Sigmoid colon (tissue), 7 donors: ENCODE data around the gene GABRR2. TPM values are rescaled to one million over a fixed set of nuclear protein-coding genes. Genes with fewer than 3 reads are reported as not detected.

ENCODE experiments used
- DNase-seq: peaks from one replicate; pipeline ENCODE4 v3.0.0-alpha.2; 2019
- H3K27ac ChIP-seq, 4 donors: fragments of 200-600 bp; sonication (generic); one replicate each; pipeline ENCODE4 v1.5.1; 2016 to 2019; ENCODE audit warnings: mild to moderate bottlenecking in 1 of 4
- H3K27me3 ChIP-seq, 3 donors: fragments of 200-600 bp; sonication (generic); one replicate each; pipeline ENCODE4 v1.5.1; 2019; ENCODE audit warnings: mild to moderate bottlenecking in 1 of 3
- H3K36me3 ChIP-seq, 4 donors: fragments of 200-600 bp; sonication (generic); one replicate each; pipeline ENCODE4 v1.5.1; 2016 to 2019
- H3K4me1 ChIP-seq, 4 donors: fragments of 200-600 bp; sonication (generic); one replicate each; pipeline ENCODE4 v1.5.1; 2017 to 2019
- H3K4me3 ChIP-seq, 4 donors: fragments of 200-600 bp; sonication (generic); one replicate each; pipeline ENCODE4 v1.5.1; 2017 to 2019; ENCODE audit warnings: mild to moderate bottlenecking in 2 of 4, moderate library complexity in 1 of 4
- H3K9me3 ChIP-seq, 4 donors: fragments of 200-600 bp in 3 of 4; sonication (generic) in 3 of 4; one replicate each; pipeline versions ENCODE4 v1.5.1 to v1.6.1; 2013 to 2019
- EP300 ChIP-seq, 4 donors: sonication (generic); formaldehyde crosslinking; IDR thresholded peaks; one replicate each; pipeline ENCODE4 v1.6.1; 2017; ENCODE audit warnings: antibody characterized with exemption in 4 of 4
- POLR2A ChIP-seq, 2 donors: fragments of 450-650 bp; IDR thresholded peaks; one replicate each; pipeline ENCODE4 v1.6.1; 2016; ENCODE audit warnings: antibody characterized with exemption in 2 of 2, mild to moderate bottlenecking in 2 of 2, moderate library complexity in 2 of 2
- POLR2AphosphoS5 ChIP-seq, 4 donors: sonication (generic); formaldehyde crosslinking; IDR thresholded peaks; one replicate each; pipeline ENCODE4 v1.6.1; 2017; ENCODE audit warnings: antibody characterized with exemption in 4 of 4
- WGBS, 2 donors: extraction: QIAGEN DNeasy Blood & Tissue Kit; methylation state at CpG; one replicate each; pipeline ENCODE4 v1.1.7; 2013; 5-methylcytosine and 5-hydroxymethylcytosine counted together
- intact Hi-C: fragments of 100-400 bp; cut with DNase I; formaldehyde crosslinking; loops from one replicate; pipeline ENCODE4 v1.15.1; 2023
- polyA plus RNA-seq, 3 donors: library from polyadenylated mRNA; stranded (reverse); fragments of 200-250 nt; gene quantifications; one replicate each; pipeline ENCODE4 v1.2.3, GENCODE V29; 2013
- total RNA-seq, 4 donors: library from RNA; depleted of rRNA; stranded (reverse); fragments of >200 nt; gene quantifications; one replicate each; pipeline ENCODE4 v1.1.0, GENCODE V29; 2016
- TF ChIP-seq, protein P1 (sequence below), 4 experiments: fragments of 450-650 bp in 3 of 4; fragments of 200-600 bp in 1 of 4; IDR thresholded peaks; one replicate each; pipeline ENCODE4 v1.5.1; 2016 to 2019; ENCODE audit warnings: antibody characterized with exemption in 4 of 4, mild to moderate bottlenecking in 3 of 4, moderate library complexity in 2 of 4
- donor health status: healthy with polysubstance abuse.
- donor health status: Bipolar disorder and iron deficiency.
- donor health status: healthy.

Gene GABRR2
- total and polyA plus RNA-seq, 7 donors, result 0.36 to 2.8 (median 0.99) TPM; not detected in 2

DNA sequence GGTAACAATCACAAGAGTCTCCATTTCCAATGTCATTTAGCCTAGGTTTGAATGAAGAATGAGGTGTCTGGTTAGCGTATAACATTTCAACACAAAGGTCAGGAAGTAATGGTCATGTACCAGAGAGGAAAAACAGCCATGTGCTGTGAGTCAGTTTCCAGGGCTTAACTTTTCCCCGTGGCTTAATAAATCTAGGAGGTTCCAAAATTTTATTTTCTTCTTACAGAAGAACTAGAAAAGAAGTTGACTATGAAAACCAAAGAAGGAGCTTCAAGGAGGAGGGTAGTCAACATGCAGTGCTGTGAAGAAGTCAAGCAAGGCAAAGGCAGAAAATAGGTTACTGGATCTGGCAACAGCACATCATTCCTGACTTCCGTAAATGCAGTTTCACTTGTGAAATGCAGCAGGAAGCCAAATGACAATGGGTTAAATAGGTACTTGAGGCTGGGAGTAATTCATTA, 8.4 kb upstream of the GABRR2 start:
- H3K4me3 ChIP-seq, result no peak overlapping the region
- WGBS, 2 donors, result 79 to 91% methylated on average over 3 of the region's 3 CpGs
- intact Hi-C loops, result no loop called here
- peaks cover 0 to 25% (median 5%) of the 10 kb centered on the region in 4 donors for H3K36me3 ChIP-seq
- TF ChIP-seq POLR2AphosphoS5 (IDR thresholded peaks at IDR 0.05), result no peak
- no peak for TF ChIP-seq POLR2A (IDR thresholded peaks at IDR 0.05)
- TF ChIP-seq, protein P1, sequence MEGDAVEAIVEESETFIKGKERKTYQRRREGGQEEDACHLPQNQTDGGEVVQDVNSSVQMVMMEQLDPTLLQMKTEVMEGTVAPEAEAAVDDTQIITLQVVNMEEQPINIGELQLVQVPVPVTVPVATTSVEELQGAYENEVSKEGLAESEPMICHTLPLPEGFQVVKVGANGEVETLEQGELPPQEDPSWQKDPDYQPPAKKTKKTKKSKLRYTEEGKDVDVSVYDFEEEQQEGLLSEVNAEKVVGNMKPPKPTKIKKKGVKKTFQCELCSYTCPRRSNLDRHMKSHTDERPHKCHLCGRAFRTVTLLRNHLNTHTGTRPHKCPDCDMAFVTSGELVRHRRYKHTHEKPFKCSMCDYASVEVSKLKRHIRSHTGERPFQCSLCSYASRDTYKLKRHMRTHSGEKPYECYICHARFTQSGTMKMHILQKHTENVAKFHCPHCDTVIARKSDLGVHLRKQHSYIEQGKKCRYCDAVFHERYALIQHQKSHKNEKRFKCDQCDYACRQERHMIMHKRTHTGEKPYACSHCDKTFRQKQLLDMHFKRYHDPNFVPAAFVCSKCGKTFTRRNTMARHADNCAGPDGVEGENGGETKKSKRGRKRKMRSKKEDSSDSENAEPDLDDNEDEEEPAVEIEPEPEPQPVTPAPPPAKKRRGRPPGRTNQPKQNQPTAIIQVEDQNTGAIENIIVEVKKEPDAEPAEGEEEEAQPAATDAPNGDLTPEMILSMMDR (IDR thresholded peaks at IDR 0.05), result no peak
- TF ChIP-seq EP300 (IDR thresholded peaks at IDR 0.05), result no peak
- H3K4me1 ChIP-seq, result peaks cover 0 to 10% (median 3%) of the 10 kb centered on the region in 4 donors
- H3K27me3 ChIP-seq, result no peaks in the 10 kb centered on the region
- no peak for DNase-seq
- H3K27ac ChIP-seq, result peak overlapping the region in 1 of 4 donors; percentile 35
- no peaks in the 10 kb centered on the region for H3K9me3 ChIP-seq

DNA sequence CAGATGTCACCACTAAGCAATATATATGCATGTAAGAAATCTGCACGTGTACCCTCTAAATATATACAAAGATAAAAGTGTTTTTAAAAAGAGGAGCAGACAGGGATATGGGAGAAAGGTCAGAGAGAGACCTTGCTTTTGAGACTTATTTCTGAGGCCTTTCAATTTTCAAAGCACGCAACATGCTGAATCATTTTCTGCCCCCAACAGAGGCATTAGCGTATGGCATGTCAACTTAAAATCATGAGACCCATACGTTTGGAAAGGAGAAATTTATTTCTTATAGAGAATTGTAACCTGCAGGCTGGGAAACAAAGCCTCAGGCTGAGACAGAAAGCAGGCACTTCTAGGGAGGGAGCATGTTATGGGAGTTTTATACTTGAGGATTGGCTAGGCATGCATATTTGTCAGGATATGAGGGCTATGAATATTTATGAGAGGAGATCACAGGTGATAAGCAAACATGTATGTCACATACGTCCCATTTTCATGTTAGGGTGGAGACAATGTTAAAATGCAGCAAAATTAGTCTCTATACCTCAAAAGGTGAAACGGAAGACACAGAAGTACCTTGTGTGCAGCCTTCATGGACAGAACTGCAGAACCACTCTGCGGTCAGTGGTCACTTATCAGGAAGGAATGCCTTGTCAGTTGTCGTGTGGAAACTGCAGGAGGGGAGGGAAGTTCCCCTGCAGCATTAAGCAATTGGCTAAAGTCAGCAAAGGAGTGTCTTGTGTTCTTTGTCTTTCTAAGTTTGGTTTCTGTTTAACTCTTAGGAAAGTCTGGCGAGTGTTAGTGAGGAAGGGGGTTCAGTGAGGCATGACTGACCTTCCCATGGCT, 6.3 kb upstream of the GABRR2 start:
- no peak overlapping the region for H3K27ac ChIP-seq
- H3K9me3 ChIP-seq, result no peaks in the 10 kb centered on the region
- WGBS, 2 donors, result 74% methylated on average over 9 of the region's 9 CpGs
- intact Hi-C loops, result no loop called here
- peaks cover 0 to 10% (median 3%) of the 10 kb centered on the region in 4 donors for H3K4me1 ChIP-seq
- no peak overlapping the region for H3K4me3 ChIP-seq
- no peak for DNase-seq
- H3K36me3 ChIP-seq, result peaks cover 0 to 3% (median 0%) of the 10 kb centered on the region in 4 donors
- H3K27me3 ChIP-seq, result no peaks in the 10 kb centered on the region
- TF ChIP-seq EP300 (IDR thresholded peaks at IDR 0.05) (no peak), POLR2A (IDR thresholded peaks at IDR 0.05) (no peak), POLR2AphosphoS5 (IDR thresholded peaks at IDR 0.05) (no peak)
- TF ChIP-seq, protein P1 (IDR thresholded peaks at IDR 0.05), result no peak

DNA sequence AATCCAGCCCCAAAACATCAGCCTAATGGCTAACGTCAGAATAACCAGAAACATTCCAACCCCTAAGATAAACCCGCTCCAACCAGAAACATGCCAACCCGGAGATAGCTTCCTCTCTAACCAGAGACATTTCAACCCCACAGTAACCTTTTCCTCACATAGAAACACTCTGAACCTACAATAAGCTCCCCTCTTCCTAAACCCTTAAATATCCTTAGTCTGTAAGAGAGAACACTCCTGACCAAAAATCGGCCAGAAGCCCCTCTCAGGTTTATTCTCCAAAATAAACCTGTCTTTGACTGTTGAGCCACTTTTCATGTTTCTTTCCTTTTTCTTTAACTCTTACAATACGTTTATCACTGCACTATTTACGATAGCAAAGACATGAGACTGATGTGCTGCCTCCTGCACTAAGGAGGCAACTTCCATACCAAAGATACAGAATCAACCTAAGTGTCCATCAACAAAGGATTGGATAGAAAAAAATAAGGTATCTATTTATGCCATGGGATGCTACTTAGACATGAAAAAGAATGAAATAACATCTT, 5.0 kb upstream of the GABRR2 start:
- intact Hi-C loops, result no loop called here
- no peak for DNase-seq
- no peaks in the 10 kb centered on the region for H3K36me3 ChIP-seq
- TF ChIP-seq POLR2AphosphoS5 (IDR thresholded peaks at IDR 0.05), result no peak
- TF ChIP-seq, protein P1 (IDR thresholded peaks at IDR 0.05), result no peak
- no peak for TF ChIP-seq EP300 (IDR thresholded peaks at IDR 0.05)
- TF ChIP-seq POLR2A (IDR thresholded peaks at IDR 0.05), result no peak
- no peaks in the 10 kb centered on the region for H3K9me3 ChIP-seq
- no peak overlapping the region for H3K4me3 ChIP-seq
- H3K27ac ChIP-seq, result no peak overlapping the region
- peaks cover 0 to 10% (median 3%) of the 10 kb centered on the region in 4 donors for H3K4me1 ChIP-seq
- H3K27me3 ChIP-seq, result no peaks in the 10 kb centered on the region
- WGBS, 2 donors, result 95 to 96% methylated on average over 6 of the region's 6 CpGs

DNA sequence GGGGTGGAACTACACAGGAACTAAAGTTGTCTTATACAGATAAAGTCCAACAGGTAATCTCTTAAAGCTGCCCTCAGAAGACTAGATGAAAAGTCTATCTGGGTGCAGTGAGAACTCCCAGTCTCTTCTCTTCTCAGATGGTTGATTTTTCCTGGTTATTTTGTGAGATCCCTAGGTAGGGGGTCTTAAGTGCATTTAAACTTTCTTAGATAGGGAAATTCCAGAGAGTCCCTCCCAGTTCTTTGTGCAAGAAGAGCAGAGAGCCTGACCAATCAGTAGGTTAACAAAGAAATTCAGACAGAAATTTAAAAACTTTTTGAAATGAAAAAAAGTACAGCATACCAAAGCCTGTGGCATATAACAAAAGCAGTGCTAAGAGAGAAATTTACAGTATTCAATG, 2.0 kb upstream of the GABRR2 start:
- H3K4me3 ChIP-seq, result no peak overlapping the region
- no peaks in the 10 kb centered on the region for H3K9me3 ChIP-seq
- no peaks in the 10 kb centered on the region for H3K36me3 ChIP-seq
- intact Hi-C loops, result no loop called here
- H3K27me3 ChIP-seq, result no peaks in the 10 kb centered on the region
- peaks cover 0 to 14% (median 14%) of the 10 kb centered on the region in 4 donors for H3K4me1 ChIP-seq
- no peak for DNase-seq
- no peak overlapping the region for H3K27ac ChIP-seq
- no peak for TF ChIP-seq POLR2A (IDR thresholded peaks at IDR 0.05)
- TF ChIP-seq, protein P1 (IDR thresholded peaks at IDR 0.05), result no peak
- TF ChIP-seq EP300 (IDR thresholded peaks at IDR 0.05), result no peak
- TF ChIP-seq POLR2AphosphoS5 (IDR thresholded peaks at IDR 0.05), result no peak
